Measurements from ENCODE around the gene GMPPA. TPM values are rescaled to one million over a fixed set of nuclear protein-coding genes. Genes with fewer than 3 reads are reported as not detected.
A peak's percentile ranks its signal among the peaks of the same experiment; 100 is the strongest.

The GMPPA gene
- total and polyA plus RNA-seq, 9 of the 15 experiments (the other 6 are each of a cell fraction or from before 2014, with no cell fraction given), result 7.0 to 101 (median 66.7) TPM

GRCh38 chr2:219522111-219523030, 23.7 kb downstream of the GMPPA start (continued):
- TF ChIP-seq SRSF9 (IDR thresholded peaks at IDR 0.05; ENCODE audit: borderline replicate concordance, low read depth, low read length) (no peak), ZNF518B (CRISPR knock-in tag; IDR thresholded peaks at IDR 0.05) (no peak), MBD1 (CRISPR knock-in tag; IDR thresholded peaks at IDR 0.05) (no peak), BRD9 (IDR thresholded peaks at IDR 0.05; ENCODE audit: low read depth, partially characterized antibody) (peak; percentile 40), CBX1 (IDR thresholded peaks at IDR 0.05; ENCODE audit: low read depth) (no peak), CBX3 (IDR thresholded peaks at IDR 0.05; ENCODE audit: borderline replicate concordance in 1 of 2, low read length in 2 of 2) (no peak), ELF1 (tag; IDR thresholded peaks at IDR 0.05) (no peak), ZNF551 (CRISPR knock-in tag; IDR thresholded peaks at IDR 0.05) (no peak), ZNF280A (IDR thresholded peaks at IDR 0.05; ENCODE audit: low read depth, partially characterized antibody) (no peak), TFAP4 (CRISPR knock-in tag; IDR thresholded peaks at IDR 0.05; ENCODE audit: borderline replicate concordance) (no peak), MTA1 (IDR thresholded peaks at IDR 0.05; ENCODE audit: borderline replicate concordance) (0 out of 2 replicates have a peak, but pooled peaks have one; percentile 50), SMAD2 (IDR thresholded peaks at IDR 0.05; ENCODE audit: low read depth, low read length) (no peak), TARDBP (IDR thresholded peaks at IDR 0.05) (no peak), NBN (IDR thresholded peaks at IDR 0.05; ENCODE audit: low read depth) (0 out of 2 replicates have a peak, but pooled peaks have one; percentile 16), MITF (IDR thresholded peaks at IDR 0.05) (no peak), ZNF174 (CRISPR knock-in tag; IDR thresholded peaks at IDR 0.05) (no peak), ZNF347 (CRISPR knock-in tag; IDR thresholded peaks at IDR 0.05; ENCODE audit: low read depth) (no peak), BMI1 (IDR thresholded peaks at IDR 0.05; ENCODE audit: low read length) (no peak), NCOA2 (IDR thresholded peaks at IDR 0.05; ENCODE audit: partially characterized antibody in 2 of 2) (no peak)

Measured in K562 (cell line).